D721Med (cell line): ENCODE data around the gene PDZD4.

ENCODE experiments used
- DNase-seq: peaks from one replicate; pipeline ENCODE4 v3.0.0; 2011; ENCODE audit warnings: low spot score; ENCODE audit not compliant: insufficient read length
- FAIRE-seq: peaks from 2 replicates; lab custom pipeline; 2011; peaks lifted over from hg19 to GRCh38; lab: Jason Lieb, UNC
- TF ChIP-seq, protein P1 (sequence below): IDR thresholded peaks from 2 replicates; pipeline ENCODE4 v1.5.1; 2012; ENCODE audit warnings: mild to moderate bottlenecking, control low read depth; ENCODE audit not compliant: insufficient read depth; ENCODE audit errors: missing control alignments

The PDZD4 gene

DNA sequence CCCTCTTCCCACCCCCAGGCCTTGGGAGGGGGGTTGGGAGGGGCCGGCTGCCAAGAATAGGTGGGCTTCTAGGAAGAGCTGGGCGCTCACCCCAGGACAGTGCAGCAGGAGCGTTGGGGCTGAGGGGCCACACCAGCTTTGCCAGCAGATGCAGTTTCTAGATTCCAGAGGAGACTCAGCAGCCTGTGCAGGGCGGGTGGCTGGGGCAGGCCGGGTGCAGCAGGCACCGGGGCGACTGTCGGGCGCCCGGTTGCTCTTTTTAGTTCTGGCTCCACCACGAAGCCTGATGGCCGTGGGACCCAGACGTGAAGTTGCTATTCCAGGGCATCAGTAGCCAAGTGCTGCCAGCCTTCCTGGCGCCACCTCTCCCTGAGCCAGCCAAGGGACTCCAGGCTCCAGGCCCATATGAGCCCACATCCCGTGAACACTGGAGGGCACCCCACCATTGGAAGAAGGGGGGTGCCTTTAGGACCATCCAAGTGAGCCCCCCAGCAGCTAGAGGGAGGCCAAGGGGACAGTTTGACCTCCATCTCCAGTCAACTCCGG lies 30.1 kb downstream of the PDZD4 start:
- DNase-seq (no peak), FAIRE-seq (no peak)
- TF ChIP-seq, protein P1, sequence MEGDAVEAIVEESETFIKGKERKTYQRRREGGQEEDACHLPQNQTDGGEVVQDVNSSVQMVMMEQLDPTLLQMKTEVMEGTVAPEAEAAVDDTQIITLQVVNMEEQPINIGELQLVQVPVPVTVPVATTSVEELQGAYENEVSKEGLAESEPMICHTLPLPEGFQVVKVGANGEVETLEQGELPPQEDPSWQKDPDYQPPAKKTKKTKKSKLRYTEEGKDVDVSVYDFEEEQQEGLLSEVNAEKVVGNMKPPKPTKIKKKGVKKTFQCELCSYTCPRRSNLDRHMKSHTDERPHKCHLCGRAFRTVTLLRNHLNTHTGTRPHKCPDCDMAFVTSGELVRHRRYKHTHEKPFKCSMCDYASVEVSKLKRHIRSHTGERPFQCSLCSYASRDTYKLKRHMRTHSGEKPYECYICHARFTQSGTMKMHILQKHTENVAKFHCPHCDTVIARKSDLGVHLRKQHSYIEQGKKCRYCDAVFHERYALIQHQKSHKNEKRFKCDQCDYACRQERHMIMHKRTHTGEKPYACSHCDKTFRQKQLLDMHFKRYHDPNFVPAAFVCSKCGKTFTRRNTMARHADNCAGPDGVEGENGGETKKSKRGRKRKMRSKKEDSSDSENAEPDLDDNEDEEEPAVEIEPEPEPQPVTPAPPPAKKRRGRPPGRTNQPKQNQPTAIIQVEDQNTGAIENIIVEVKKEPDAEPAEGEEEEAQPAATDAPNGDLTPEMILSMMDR = no peak

DNA sequence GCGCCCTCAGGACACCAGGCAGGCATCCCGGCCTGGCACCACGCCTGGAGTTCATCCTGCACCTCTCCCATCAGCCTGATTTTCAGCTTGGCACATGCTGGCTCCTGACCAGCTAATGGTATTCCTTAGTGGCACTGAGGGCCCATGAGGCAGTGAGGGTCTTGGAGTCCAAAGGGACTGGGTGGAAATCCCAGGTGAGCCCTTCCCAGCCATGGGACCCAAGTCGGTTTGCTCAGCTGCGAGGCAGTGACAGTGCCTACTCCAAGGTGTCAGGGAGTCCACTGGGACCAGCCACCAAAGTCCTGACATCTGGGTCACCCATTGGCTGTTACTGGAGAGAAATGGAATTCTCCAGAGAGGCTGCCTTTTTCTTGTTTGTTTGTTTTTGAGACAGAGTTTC lies 31.0 kb downstream of the PDZD4 start:
- FAIRE-seq = no peak
- no peak for DNase-seq
- TF ChIP-seq, protein P1 = no peak

DNA sequence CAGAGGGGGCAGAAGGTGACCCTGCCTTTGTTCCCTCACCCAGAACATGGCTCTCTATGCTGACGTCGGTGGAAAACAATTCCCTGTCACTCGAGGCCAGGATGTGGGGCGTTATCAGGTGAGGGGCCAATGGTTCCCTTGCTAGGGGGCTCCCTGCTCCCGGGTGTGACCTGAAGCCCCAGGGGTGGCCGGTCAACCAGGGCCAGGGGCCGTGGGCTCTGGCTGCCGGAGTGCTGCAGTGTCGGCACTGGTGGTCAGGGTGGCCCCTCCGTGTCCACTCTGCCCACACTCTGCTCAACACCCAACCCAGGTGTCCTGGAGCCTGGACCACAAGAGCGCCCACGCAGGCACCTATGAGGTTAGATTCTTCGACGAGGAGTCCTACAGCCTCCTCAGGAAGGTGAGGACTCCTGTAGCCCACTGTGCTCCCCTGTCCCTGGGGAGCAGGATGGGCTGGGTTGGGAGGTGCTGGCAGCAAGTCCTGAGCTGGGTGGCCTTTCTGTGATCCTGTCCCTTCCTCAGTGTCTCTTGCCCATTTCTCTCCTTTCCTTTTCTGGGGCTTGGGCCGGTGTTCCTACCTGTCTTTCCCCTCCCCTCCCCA lies 32.8 kb downstream of the PDZD4 start:
- DNase-seq (no peak), FAIRE-seq (no peak)
- TF ChIP-seq, protein P1 = no peak

DNA sequence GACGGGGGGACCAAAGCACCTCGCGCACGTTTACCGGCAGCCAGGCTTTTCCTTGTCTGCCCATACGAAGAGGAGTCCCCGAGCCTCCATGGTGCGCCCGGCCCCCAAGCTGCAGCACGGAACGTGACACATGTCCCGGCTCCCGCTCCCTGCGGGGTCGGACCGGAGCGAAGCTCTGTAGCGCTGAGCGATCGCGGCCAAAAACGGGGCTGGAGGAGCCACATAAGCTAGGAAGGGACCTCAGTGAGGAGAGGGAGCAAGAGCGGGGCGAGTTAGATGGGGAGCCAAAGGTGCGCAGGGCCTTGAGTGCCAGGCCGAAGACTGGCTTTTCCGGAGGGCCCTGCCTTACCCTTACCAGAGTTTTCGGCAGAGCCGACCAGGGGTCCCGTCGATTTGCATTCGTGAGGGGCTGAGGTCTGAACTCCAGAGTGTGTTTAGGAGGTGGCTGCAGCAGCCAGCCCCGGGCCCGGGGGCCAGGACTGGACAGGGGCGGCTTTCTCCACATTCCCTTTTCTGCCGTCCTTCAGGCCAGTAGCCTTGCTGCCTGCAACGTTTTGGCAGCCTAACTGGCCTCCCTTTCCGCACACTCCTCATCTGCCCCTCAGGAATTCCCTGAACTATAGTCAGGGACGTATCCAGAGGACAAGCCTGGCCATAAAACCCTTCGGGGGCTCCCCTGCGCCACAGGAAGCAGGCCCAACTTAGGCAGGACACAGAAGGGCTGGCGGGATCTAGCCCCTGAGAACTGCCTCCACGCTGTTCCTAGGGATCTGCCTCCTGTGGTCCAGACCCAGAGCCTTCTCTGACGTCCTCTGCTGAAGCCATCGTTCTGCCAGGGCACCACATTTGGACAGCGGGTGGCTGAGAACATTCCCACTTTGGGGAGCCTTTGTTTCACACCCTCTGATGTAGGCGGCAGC lies 35.2 kb downstream of the PDZD4 start:
- DNase-seq (no peak), FAIRE-seq (no peak)
- TF ChIP-seq, protein P1 = no peak

DNA sequence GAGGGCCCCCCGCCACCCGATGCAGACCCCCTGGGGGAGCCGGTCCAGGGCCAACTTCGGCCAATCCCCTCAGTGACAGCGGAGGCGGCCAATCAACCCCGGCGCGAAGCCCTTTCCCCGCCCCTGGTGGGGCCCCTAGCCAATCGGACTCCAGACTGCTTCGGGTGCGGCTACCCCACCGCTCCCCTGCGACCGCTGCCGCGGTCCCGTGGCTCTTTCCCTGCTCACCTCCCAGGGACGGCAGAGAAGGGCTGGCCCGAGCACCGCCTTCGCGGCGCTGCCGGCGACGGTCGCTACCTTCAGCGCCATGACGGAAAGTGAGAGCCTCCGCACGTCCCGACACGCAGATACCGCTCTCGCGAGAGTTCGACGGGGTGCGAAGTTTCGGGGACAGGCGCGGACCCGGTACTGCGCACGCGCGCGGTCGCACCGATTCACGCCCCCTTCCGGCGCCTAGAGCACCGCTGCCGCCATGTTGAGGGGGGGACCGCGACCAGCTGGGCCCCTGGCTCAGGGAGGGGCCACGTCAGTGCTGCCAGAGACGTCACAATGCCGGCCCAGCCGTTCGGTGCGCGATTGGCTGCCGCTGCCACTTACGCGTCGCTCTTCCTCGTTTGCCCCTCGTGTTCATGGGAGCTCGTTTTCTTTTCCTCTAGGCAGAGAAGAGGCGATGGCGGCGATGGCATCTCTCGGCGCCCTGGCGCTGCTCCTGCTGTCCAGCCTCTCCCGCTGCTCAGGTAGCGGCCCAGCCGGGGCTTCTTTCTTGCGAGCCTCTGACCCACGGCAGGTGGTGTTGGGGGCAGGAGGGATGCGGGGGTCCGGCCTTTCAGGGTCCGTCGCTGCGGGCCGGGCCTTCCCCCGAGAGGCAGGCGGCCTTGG lies 36.1 kb downstream of the PDZD4 start, which contains the start of the genes IDH3G and SSR4:
IDH3G (minus strand) TSS at position 358 of the 879 bp plus-strand sequence; CDS start at position 309, 49 bp downstream.
SSR4 (plus strand) TSS at position 651 of the 879 bp plus-strand sequence; CDS start at position 671, 20 bp downstream.
- peak; percentile 38 for FAIRE-seq
- TF ChIP-seq, protein P1 = peak; percentile 4

DNA sequence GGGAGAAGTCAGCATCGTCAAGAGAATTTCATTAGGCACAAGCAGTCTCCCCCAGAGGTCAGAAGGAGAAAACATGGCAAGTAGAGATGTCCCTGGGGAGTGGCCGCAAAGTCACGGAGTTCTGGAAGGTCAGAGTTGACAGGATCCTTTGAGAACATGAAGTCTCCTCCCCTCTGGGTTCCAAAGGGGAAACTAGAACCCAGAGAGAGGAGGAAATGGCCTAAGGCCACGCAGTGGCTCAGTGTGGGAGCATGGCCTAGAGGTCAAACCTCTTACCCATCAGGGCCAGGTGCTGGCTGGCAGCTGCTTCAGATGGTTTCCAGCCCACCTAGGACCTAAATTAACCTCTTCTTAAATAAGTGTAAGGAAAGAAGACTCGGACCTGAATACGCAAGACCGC lies 37.1 kb downstream of the PDZD4 start:
- TF ChIP-seq, protein P1 = no peak
- no peak for FAIRE-seq
- DNase-seq = no peak

More for the DNA sequence above, 36.1 kb downstream of the PDZD4 start, which contains the start of the genes IDH3G and SSR4:
- peak; percentile 96 for DNase-seq
